ENCODE results near the gene TRIM15. TPM values are rescaled to one million over a fixed set of nuclear protein-coding genes. Genes with fewer than 3 reads are reported as not detected.

Gene TRIM15
- total and polyA plus RNA-seq, 2 of the 4 experiments (the other 2 are of a cell fraction), result not detected

- H3K9me1 ChIP-seq (ENCODE audit: insufficient read depth, low read length), result no peaks in the 10 kb centered on the region
- no peak overlapping the region for H3K23ac ChIP-seq (ENCODE audit: low read depth, low read length)
- no peak overlapping the region for H3K4me2 ChIP-seq (ENCODE audit: low read depth, low read length)
- no peak overlapping the region for H3K4me3 ChIP-seq (ENCODE audit: insufficient read depth, low read depth, low read length)
- no peak overlapping the region for H2BK120ac ChIP-seq (ENCODE audit: low read depth, low read length)
- no peak overlapping the region for H2BK15ac ChIP-seq (ENCODE audit: low read depth, low read length)
- no peak overlapping the region for H2BK20ac ChIP-seq (ENCODE audit: low read depth, low read length)
- H3K14ac ChIP-seq (replicated peaks; ENCODE audit: low read depth, low read length), result no peak overlapping the region
- ChIA-PET CTCF (no interaction called here), POLR2A (ENCODE audit: unreplicated experiment) (no interaction called here)
- DNase-seq (no peak), ATAC-seq (ENCODE audit: low read depth) (no peak)
- H4K8ac ChIP-seq (ENCODE audit: low read depth in 2 of 2, low read length in 2 of 2), result no peak overlapping the region
- no peaks in the 10 kb centered on the region for H3K79me1 ChIP-seq (ENCODE audit: low read depth in 1 of 2, low read length in 2 of 2)
- dilution Hi-C loops (cut with HindIII; ENCODE audit: low sequenced_read_pairs, unreplicated experiment) (no loop called here), in situ Hi-C loops (cut with MboI; ENCODE audit: low sequenced_read_pairs) (no loop called here), intact Hi-C loops (cut with micrococcal nuclease) (no loop called here)
- H4K91ac ChIP-seq (ENCODE audit: insufficient read depth, low read depth, low read length), result no peak overlapping the region
- peaks cover 35% of the 10 kb centered on the region for H3K27me3 ChIP-seq (ENCODE audit: control insufficient read depth, insufficient read depth, low read length)
- H3K36me3 ChIP-seq (ENCODE audit: control insufficient read depth, insufficient read depth, low read length), result no peaks in the 10 kb centered on the region
- H3K27ac ChIP-seq (ENCODE audit: insufficient read depth, low read length), result no peak overlapping the region
- H3K9ac ChIP-seq (ENCODE audit: low read depth, low read length), result no peak overlapping the region
- H2AK5ac ChIP-seq (ENCODE audit: low read depth, low read length), result no peak overlapping the region
- TF ChIP-seq MAZ (IDR thresholded peaks at IDR 0.05; ENCODE audit: borderline replicate concordance, low read depth, low read length) (no peak), ELK1 (IDR thresholded peaks at IDR 0.05; ENCODE audit: borderline replicate concordance, low read depth, low read length) (no peak), RCOR1 (IDR thresholded peaks at IDR 0.05; ENCODE audit: insufficient replicate concordance, low read length) (no peak), SMC3 (IDR thresholded peaks at IDR 0.05; ENCODE audit: low read depth, low read length) (no peak), CEBPB (IDR thresholded peaks at IDR 0.05; ENCODE audit: low read depth, low read length) (no peak), RFX5 (IDR thresholded peaks at IDR 0.05; ENCODE audit: low read depth, low read length) (no peak), FOS (IDR thresholded peaks at IDR 0.05; ENCODE audit: low read depth, low read length) (no peak), CHD1 (IDR thresholded peaks at IDR 0.05; ENCODE audit: low read depth, low read length) (no peak), BHLHE40 (IDR thresholded peaks at IDR 0.05; ENCODE audit: low read depth, low read length) (no peak), RAD21 (IDR thresholded peaks at IDR 0.05; ENCODE audit: low read length) (no peak), MXI1 (IDR thresholded peaks at IDR 0.05; ENCODE audit: borderline replicate concordance, low read depth, low read length) (no peak), USF2 (IDR thresholded peaks at IDR 0.05; ENCODE audit: low read depth, low read length) (no peak), POLR2A (IDR thresholded peaks at IDR 0.05; ENCODE audit: low read depth, low read length) (no peak), MAFK (IDR thresholded peaks at IDR 0.05; ENCODE audit: low read depth, low read length) (no peak), NFE2L2 (IDR thresholded peaks at IDR 0.05; ENCODE audit: low read depth, low read length) (no peak)
- TF ChIP-seq, protein P1, sequence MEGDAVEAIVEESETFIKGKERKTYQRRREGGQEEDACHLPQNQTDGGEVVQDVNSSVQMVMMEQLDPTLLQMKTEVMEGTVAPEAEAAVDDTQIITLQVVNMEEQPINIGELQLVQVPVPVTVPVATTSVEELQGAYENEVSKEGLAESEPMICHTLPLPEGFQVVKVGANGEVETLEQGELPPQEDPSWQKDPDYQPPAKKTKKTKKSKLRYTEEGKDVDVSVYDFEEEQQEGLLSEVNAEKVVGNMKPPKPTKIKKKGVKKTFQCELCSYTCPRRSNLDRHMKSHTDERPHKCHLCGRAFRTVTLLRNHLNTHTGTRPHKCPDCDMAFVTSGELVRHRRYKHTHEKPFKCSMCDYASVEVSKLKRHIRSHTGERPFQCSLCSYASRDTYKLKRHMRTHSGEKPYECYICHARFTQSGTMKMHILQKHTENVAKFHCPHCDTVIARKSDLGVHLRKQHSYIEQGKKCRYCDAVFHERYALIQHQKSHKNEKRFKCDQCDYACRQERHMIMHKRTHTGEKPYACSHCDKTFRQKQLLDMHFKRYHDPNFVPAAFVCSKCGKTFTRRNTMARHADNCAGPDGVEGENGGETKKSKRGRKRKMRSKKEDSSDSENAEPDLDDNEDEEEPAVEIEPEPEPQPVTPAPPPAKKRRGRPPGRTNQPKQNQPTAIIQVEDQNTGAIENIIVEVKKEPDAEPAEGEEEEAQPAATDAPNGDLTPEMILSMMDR (conservative IDR thresholded peaks at IDR 0.05; ENCODE audit: low read depth, low read length), result no peak
- H2AK9ac ChIP-seq (replicated peaks; ENCODE audit: low read depth, low read length, poor library complexity), result no peak overlapping the region
- no peaks in the 10 kb centered on the region for H3K4me1 ChIP-seq (ENCODE audit: control insufficient read depth, insufficient read depth, low read length)
- no TSS peak for BruUV-seq (replicated peaks)
- H4K5ac ChIP-seq (ENCODE audit: low read depth, low read length), result no peak overlapping the region
- H2AFZ ChIP-seq (replicated peaks; ENCODE audit: low read length, poor library complexity), result no peak overlapping the region
- no peak overlapping the region for H3K56ac ChIP-seq (ENCODE audit: extremely low read depth, insufficient read depth, low read length)
- no peak overlapping the region for H2BK5ac ChIP-seq (ENCODE audit: low read depth, low read length, poor library complexity, severe bottlenecking)
- WGBS, 2 experiments (ENCODE audit: extremely low coverage in 2 of 2, insufficient read length in 1 of 2), result 33% methylated on average over 1 of the region's 12 CpGs; no CpG with 5 or more reads in 1 of the 2 experiments
- no peaks in the 10 kb centered on the region for H3K9me3 ChIP-seq (ENCODE audit: control insufficient read depth, insufficient read depth, low read length)
- H3K18ac ChIP-seq (ENCODE audit: low read depth, low read length), result no peak overlapping the region
- H4K20me1 ChIP-seq (ENCODE audit: insufficient read depth, low read length), result no peaks in the 10 kb centered on the region
- H3K4ac ChIP-seq (ENCODE audit: low read depth, low read length), result no peak overlapping the region
Observed at GRCh38 chr6:30162265-30163089, 869 bp upstream of the TRIM15 start.
